Psoas muscle (tissue), 8 donors: ENCODE results near the gene TLDC2. TPM values are rescaled to one million over a fixed set of nuclear protein-coding genes. Genes with fewer than 3 reads are reported as not detected.
A peak's percentile ranks its signal among the peaks of the same experiment; 100 is the strongest.
"Not testable (repeated sequence)": the region's sequence is repeated elsewhere in the genome, so short reads cannot be mapped to it uniquely, and the experiment has no call there.

ENCODE experiments used
- ATAC-seq, 4 donors: fragments of 200-7000 bp; cut with Tn5 transposase; one replicate each; pipeline ENCODE4 v1.9.1; 2020; ENCODE audit warnings: moderate library complexity in 3 of 4, mild to moderate bottlenecking in 2 of 4
- DNase-seq, 2 donors: peaks; one replicate each; pipeline ENCODE4 v3.0.0-alpha.2; 2020
- H3K27ac ChIP-seq: fragments of 200-600 bp; one replicate; pipeline ENCODE4 v1.8.0; 2022
- H3K27me3 ChIP-seq, 3 donors: fragments of 200-600 bp in 1 of 3; one replicate each; pipeline versions ENCODE4 v1.6.1 to v1.8.0; 2013 to 2022; ENCODE audit warnings: low read length in 2 of 3, mild to moderate bottlenecking in 2 of 3, moderate library complexity in 1 of 3; ENCODE audit not compliant: insufficient read depth in 3 of 3
- H3K36me3 ChIP-seq, 2 donors: fragments of 200-600 bp in 1 of 2; one replicate each; pipeline versions ENCODE4 v1.6.1 to v1.8.0; 2013 to 2022; ENCODE audit warnings: low read depth in 1 of 2, mild to moderate bottlenecking in 1 of 2, moderate library complexity in 1 of 2; ENCODE audit not compliant: insufficient read depth in 1 of 2
- H3K4me1 ChIP-seq: fragments of 200-600 bp; one replicate; pipeline ENCODE4 v1.8.0; 2022
- H3K4me3 ChIP-seq: fragments of 200-600 bp; one replicate; pipeline ENCODE4 v1.8.0; 2022; ENCODE audit warnings: mild to moderate bottlenecking
- H3K9me3 ChIP-seq: fragments of 200-600 bp; one replicate; pipeline ENCODE4 v1.8.0; 2022
- CTCF ChIP-seq: fragments of 200-600 bp; IDR thresholded peaks from one replicate; pipeline ENCODE4 v1.8.0; 2022; ENCODE audit warnings: antibody characterized with exemption
- WGBS, 3 donors: extraction: QIAGEN DNeasy Blood & Tissue Kit; methylation state at CpG; one replicate each; pipeline versions ENCODE4 v1.1.6 to v1.1.7; 2013; 5-methylcytosine and 5-hydroxymethylcytosine counted together
- intact Hi-C, 2 donors: fragments of 100-400 bp; cut with DNase I; formaldehyde crosslinking; loops; one replicate each; pipeline versions ENCODE4 v1.11.0 to v1.14.2; 2022
- polyA plus RNA-seq, 3 donors: library from polyadenylated mRNA; stranded (reverse); fragments of 200-250 nt; gene quantifications; one replicate each; pipeline ENCODE4 v1.2.3, GENCODE V29; 2013
- total RNA-seq, 4 donors: library from RNA; stranded (reverse); fragmentation: NEBNext Ultra II Directional in 2 of 4; extraction: Animal tissue kit (Norgen Biotek cat#: 25700) in 2 of 4; gene quantifications; one replicate each; pipeline versions ENCODE4 v1.2.1 to v1.2.4, GENCODE V29; 2021 to 2023
- donor health status: healthy with polysubstance abuse.
- donor health status: DM: no; HTN: no; CAD: no; lungs with moderate emphysema.
- donor health status: Bipolar disorder and iron deficiency.
- donor health status: healthy.
- donor health status: DM: yes; HTN: yes; CAD: no.
- donor health status: DM: no; HTN: no; CAD: no.
- donor health status: DM: no; HTN: no; CAD: no.
- donor health status: DM: yes; HTN: yes; CAD: no.

TLDC2 gene
- total and polyA plus RNA-seq, 7 donors: 0.04 to 0.15 (median 0.05) TPM; not detected in 4

- Histone ChIP-seq H3K27me3 (no peaks in the 10 kb centered on the region), H3K4me1 (peaks cover 3% of the 10 kb centered on the region), H3K9me3 (no peaks in the 10 kb centered on the region), H3K4me3 (no peak overlapping the region), H3K36me3 (peaks cover 0 to 75% of the 10 kb centered on the region in 2 donors), H3K27ac (no peak overlapping the region)
- 78 to 94% (median 89%) methylated on average over 1 of the region's 1 CpG for WGBS, 3 donors
- DNase-seq (no peak), ATAC-seq (no peak)
- intact Hi-C loops: no loop called here
- TF ChIP-seq CTCF: no peak
These were observed 51.8 kb downstream of the TLDC2 start for GRCh38 chr20:36927704-36928103.

- no peak overlapping the region for H3K27ac ChIP-seq
- 72 to 81% (median 74%) methylated on average over 6 of the region's 6 CpGs for WGBS, 3 donors
- H3K4me3 ChIP-seq: no peak overlapping the region
- DNase-seq: no peak
- H3K4me1 ChIP-seq: peaks cover 3% of the 10 kb centered on the region
- no peaks in the 10 kb centered on the region for H3K27me3 ChIP-seq
- intact Hi-C loops: no loop called here
- H3K9me3 ChIP-seq: no peaks in the 10 kb centered on the region
- peak in 3 of 4 donors; percentile 14 to 46 (median 22) for ATAC-seq
- TF ChIP-seq CTCF: no peak
- peaks cover 0 to 66% of the 10 kb centered on the region in 2 donors for H3K36me3 ChIP-seq
These were observed 53.4 kb downstream of the TLDC2 start for GRCh38 chr20:36929290-36929689.

GRCh38 chr20:36929691-36930090 is 53.8 kb downstream of the TLDC2 start:
- ATAC-seq (no peak), DNase-seq (no peak)
- Histone ChIP-seq H3K36me3 (peaks cover 0 to 67% of the 10 kb centered on the region in 2 donors), H3K27ac (no peak overlapping the region), H3K9me3 (no peaks in the 10 kb centered on the region), H3K4me1 (peaks cover 3% of the 10 kb centered on the region), H3K27me3 (no peaks in the 10 kb centered on the region), H3K4me3 (no peak overlapping the region)
- no peak for TF ChIP-seq CTCF
- intact Hi-C loops: no loop called here
- 97 to 98% (median 97%) methylated on average over 6 of the region's 6 CpGs for WGBS, 3 donors

- H3K4me1 ChIP-seq: peaks cover 11% of the 10 kb centered on the region
These were observed 56.1 kb downstream of the TLDC2 start for GRCh38 chr20:36932067-36932466.

GRCh38 chr20:36932476-36933426 is 56.8 kb downstream of the TLDC2 start:
- Histone ChIP-seq H3K4me1 (peaks cover 18% of the 10 kb centered on the region), H3K9me3 (no peaks in the 10 kb centered on the region), H3K27me3 (no peaks in the 10 kb centered on the region), H3K36me3 (peaks cover 0 to 45% of the 10 kb centered on the region in 2 donors), H3K4me3 (no peak overlapping the region), H3K27ac (no peak overlapping the region)
- DNase-seq (no peak), ATAC-seq (peak in 1 of 4 donors; percentile 13)
- intact Hi-C loops: no loop called here
- WGBS, 3 donors: 56 to 72% (median 56%) methylated on average over 10 to 11 of the region's 11 CpGs
- no peak for TF ChIP-seq CTCF

More at GRCh38 chr20:36932067-36932466, 56.1 kb downstream of the TLDC2 start:
- H3K27ac ChIP-seq, DNase-seq, H3K9me3 ChIP-seq, H3K4me3 ChIP-seq, H3K27me3 ChIP-seq, intact Hi-C loops: not testable (repeated sequence)
- WGBS, 3 donors: 48 to 71% (median 52%) methylated on average over 11 to 12 of the region's 12 CpGs
- peaks cover 0 to 52% of the 10 kb centered on the region in 2 donors for H3K36me3 ChIP-seq
- peak in 3 of 4 donors; percentile 23 to 54 (median 34) for ATAC-seq

GRCh38 chr20:36933571-36933970 is 57.6 kb downstream of the TLDC2 start:
- ATAC-seq, H3K9me3 ChIP-seq, DNase-seq, H3K4me3 ChIP-seq, H3K27me3 ChIP-seq, intact Hi-C loops, H3K27ac ChIP-seq: not testable (repeated sequence)
- H3K4me1 ChIP-seq: peaks cover 19% of the 10 kb centered on the region
- H3K36me3 ChIP-seq: peaks cover 0 to 42% of the 10 kb centered on the region in 2 donors
- 96 to 98% (median 97%) methylated on average over 16 of the region's 16 CpGs for WGBS, 3 donors
